Measurements from ENCODE around the gene EXD3.

Gene EXD3

DNA sequence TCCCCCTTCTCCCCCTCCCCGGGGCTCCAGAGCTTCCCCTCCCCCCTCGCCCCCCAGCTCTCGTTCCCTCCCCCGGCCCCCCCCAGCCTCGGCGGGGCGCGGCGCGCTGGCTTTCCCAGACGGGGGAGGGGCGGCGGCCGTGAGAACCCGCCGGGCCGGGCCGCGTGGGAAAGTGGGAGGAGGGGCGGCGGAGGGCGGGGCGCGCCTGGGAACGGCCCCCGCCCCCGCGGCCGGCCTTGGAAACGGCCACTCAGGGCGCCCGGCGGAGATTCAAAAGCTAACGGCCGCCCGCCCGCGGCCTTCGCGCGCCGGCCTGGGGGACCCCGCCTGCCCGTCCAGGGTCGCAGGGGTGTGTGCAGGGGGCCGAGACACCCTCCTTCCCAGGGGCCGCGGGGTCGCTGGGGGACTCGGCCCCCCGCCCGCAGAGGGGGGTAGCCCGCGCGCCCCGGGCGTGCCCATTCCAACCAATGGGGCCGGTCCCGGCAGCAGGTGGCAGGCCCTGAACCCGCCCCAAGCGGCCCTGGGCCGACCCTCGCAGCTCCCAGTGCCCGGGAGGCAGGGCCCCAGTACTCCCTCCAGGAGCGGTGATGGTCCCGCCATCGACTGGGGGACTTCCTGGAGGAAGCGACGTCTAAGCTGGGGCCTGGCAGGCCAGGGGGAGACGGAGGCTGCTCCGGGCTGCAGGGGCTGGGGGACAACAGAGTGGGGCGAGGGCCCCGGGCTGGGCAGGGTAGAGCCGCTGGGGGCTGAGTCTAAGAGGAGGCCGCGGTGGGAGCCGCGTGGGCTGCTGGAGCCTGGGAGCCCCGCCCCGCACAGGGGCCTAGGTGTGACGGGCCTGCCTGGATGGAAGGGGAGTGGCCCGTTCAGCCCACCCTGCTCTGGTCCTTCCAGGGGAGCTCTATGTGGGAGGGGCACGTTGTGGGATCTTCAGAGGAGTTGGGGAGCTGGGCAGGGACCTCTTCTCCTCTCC is 106.7 kb downstream of the EXD3 start:
- in situ Hi-C loops (cut with MboI; ENCODE audit: low pct_unique_long_range_greater_than_20kb, low sequenced_read_pairs), result no loop called here
- no peak for DNase-seq

- DNase-seq, result no peak
- in situ Hi-C loops (cut with MboI; ENCODE audit: low pct_unique_long_range_greater_than_20kb, low sequenced_read_pairs), result no loop called here
Measured at GRCh38 chr9:137315581-137316011, 107.4 kb downstream of the EXD3 start.

- in situ Hi-C loops (cut with MboI; ENCODE audit: low pct_unique_long_range_greater_than_20kb, low sequenced_read_pairs), result no loop called here
- no peak for DNase-seq
Measured at GRCh38 chr9:137314561-137315560, 108.1 kb downstream of the EXD3 start.

DNA sequence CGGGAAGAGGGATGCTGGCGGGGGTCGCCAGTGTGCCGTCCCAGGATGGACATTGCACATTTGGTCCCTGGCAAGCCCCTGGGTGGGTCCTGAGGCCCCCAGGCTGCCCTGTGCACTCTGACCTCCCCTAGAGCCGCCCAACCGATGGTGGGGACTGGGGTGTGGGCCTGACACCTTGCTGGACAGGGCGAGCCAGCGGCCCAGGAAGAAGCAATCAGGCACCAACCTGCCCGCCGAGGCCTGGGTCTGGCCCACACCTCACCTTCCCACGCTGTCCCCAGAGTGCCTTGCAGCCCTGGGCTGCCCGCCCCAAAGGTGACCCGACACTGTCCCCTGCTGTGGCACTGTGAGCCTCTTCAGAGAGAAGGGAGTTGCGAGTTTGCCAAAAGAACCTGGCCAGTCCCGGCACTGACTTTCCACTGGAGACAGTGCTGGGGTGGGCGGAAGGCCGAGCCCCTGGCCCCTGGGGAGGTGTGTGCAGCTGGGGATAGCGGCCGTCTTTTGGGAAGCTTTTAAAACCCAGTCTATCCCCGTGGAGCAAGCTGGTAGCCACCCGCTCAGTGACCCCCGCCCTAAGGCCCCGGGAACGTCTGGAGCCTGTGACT is 108.9 kb downstream of the EXD3 start:
- in situ Hi-C loops (cut with MboI; ENCODE audit: low pct_unique_long_range_greater_than_20kb, low sequenced_read_pairs), result no loop called here
- no peak for DNase-seq

GRCh38 chr9:137313326-137313936 is 109.5 kb downstream of the EXD3 start:
- in situ Hi-C loops (cut with MboI; ENCODE audit: low pct_unique_long_range_greater_than_20kb, low sequenced_read_pairs), result no loop called here
- DNase-seq, result no peak

DNA sequence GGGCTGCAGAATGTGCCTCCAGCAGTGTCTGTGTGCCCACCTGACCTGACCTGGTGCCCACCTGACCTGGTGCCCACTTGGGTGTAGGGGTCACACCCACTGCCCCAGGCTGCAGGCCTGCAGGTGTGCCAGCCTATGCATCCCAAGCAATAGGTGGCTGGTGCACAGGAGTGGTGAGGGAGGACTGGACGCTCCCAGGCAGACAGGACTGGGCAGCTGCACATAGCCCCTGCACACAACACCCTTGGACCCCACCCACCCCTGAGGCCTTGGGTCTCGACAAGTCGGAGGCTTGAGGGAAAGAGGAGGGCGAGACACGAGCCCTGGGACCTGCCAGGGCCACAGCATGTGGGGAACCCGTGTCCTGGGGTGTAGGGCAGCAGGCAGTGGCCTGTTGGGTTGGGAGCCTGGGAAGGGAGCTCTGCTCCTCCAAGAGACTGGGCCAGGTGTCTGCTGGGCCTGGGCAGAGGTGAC is 110.1 kb downstream of the EXD3 start:
- no peak for DNase-seq
- in situ Hi-C loops (cut with MboI; ENCODE audit: low pct_unique_long_range_greater_than_20kb, low sequenced_read_pairs), result no loop called here

- no peak for DNase-seq
- in situ Hi-C loops (cut with MboI; ENCODE audit: low pct_unique_long_range_greater_than_20kb, low sequenced_read_pairs), result no loop called here
Measured at GRCh38 chr9:137311986-137312851, 110.7 kb downstream of the EXD3 start.

- in situ Hi-C loops (cut with MboI; ENCODE audit: low pct_unique_long_range_greater_than_20kb, low sequenced_read_pairs), result no loop called here
- no peak for DNase-seq
Measured at GRCh38 chr9:137311171-137311985, 111.6 kb downstream of the EXD3 start.

DNA sequence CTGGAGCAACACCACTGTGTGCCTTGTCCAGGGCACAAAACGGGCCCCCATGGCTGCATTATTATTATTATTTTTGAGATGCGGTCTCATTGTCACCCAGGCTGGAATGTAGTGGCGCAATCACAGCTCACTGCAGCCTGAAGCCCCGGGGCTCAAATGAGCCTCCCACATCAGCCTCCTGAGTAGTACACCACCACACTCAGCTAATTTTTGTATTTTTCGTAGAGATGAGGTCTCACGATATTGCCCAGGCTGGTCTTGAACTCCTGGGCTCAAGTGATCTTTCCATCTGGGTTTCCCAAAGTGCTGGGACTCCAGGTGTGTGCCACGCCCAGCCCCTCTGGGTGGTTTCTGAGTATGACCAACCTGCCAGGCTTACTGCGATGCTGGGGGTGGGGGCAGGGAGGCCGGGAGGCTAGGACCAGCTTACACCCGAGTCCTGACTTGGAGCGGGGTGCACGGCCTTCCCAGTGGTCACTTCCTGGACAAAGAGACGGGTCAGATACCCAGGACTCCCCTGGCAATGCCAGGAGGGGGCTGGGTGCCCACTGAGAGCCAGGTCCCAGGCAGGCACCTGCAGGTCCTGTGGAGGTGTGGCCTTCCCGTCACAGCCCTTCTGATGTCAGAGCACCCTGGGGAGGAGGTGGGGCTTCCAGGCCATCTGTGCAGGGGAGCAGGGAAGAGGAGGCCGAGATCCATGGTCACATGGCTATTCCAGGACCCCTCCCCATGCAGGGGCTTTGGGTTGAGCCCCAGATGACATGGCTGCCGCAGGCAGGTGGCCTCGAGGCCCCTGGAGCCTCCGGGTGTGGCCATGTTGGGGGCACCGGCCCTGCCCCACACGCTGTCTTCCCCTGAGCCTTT is 112.5 kb downstream of the EXD3 start:
- DNase-seq, result no peak
- in situ Hi-C loops (cut with MboI; ENCODE audit: low pct_unique_long_range_greater_than_20kb, low sequenced_read_pairs), result no loop called here

DNA sequence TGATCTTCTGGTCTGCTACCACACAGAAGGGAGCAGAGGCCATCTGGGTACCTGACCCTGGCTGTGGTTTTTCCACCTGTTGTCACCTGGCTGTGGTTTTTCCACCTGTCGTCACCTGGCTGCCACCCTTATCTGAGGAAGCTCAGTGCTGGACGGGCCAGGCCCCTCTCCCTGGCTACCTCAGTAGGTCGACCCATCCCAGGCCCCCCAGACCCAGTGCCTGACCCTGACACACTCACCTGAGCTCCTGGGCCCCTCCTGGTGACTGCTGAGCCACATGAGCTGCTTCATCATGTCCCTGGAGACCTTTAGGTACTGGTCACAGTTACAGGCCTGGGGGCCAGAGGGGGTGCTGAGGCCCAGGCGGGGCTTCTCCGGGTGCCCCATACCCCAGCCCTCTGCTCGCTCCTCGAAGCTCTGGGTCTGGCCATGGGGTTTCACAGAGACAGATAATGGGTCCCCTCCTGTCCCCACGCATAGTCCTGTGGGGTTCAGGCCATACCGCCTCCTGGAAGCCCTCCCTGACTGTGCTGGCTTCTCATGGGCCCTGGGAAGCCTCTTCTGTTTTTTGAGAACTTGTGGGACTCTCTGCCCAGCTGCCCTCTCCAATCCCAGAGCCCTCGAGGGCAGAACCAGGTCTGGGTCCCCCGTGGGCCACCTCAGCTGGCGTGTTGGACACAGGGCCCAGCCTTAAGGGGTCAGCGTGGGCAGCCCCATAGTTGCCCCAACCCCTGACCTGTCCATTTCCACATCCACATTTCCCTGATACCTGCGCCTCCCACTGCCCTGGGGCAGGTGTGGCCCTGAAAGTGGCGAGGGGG is 113.4 kb downstream of the EXD3 start:
- no peak for DNase-seq
- in situ Hi-C loops (cut with MboI; ENCODE audit: low pct_unique_long_range_greater_than_20kb, low sequenced_read_pairs), result no loop called here

DNA sequence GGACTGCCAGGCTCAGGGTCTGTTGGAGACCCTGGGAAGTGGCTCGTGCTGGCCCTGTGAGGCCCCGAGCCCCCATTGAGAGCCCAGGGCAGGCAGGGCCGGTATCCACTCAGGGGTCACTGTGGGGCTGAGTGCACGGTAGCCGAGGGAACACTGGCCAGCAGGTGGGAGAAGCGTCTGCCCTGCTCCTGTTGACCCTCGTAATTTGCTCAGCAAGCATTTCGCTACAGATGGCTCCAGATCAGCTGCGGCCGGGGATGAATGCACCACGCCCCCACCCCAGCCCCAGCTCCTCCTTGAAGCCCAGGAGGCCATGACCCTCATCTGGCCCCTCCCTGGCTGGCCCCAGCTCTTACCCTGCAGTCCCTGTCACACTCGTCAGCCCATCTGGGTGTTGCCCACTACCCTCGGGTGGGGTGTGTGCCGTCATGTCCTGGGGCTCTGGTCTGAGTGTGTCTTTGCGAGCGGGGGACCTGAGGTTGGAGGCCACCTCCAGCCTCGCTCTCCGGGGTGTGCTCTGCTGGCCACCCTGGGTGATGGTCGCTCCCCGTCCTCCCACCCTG is 114.8 kb downstream of the EXD3 start:
- DNase-seq, result no peak
- in situ Hi-C loops (cut with MboI; ENCODE audit: low pct_unique_long_range_greater_than_20kb, low sequenced_read_pairs), result no loop called here

DNA sequence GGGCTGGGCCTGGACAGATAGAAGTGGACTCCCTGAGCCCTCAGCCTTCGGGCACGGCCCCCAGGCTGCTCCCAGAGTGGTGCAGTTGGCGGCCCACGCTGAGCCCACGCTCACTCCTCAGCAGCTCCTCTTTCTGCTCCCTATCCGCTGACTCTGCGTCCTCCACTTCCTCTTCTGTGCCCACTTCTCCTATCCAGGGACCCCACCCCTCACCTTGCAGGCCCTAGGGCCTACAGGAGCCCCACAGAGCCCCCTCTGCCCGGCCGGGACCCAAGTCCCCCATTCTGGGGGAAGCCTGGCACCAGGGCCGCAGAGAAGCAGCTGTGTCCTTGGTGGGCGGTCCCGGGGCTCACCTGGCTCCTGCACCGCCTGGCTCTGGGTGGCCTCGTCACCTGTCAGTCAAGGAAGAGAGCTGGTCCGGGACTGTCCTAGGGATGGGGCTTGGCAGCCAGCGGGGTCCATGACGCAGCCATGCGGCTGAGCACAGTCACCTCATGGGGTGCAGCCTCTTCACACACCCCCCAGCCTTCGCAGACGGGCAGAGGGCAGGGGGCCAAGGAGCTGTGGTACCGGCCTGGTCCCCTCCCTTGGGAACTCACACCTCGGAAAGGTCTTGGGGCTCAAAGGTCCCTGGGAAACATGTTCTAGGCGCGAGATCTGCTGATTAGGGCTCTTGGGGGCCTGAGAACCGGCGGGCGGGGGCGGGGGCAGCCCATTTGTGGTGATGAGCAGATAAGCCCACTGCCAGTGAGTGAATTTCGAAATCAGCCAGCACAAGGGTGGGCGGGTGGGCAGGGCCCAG is 115.5 kb downstream of the EXD3 start:
- in situ Hi-C loops (cut with MboI; ENCODE audit: low pct_unique_long_range_greater_than_20kb, low sequenced_read_pairs), result no loop called here
- peak; percentile 61 for DNase-seq

- in situ Hi-C loops (cut with MboI; ENCODE audit: low pct_unique_long_range_greater_than_20kb, low sequenced_read_pairs), result no loop called here
Measured at GRCh38 chr9:137306850-137307254, 116.1 kb downstream of the EXD3 start.

GRCh38 chr9:137306066-137306849 is 116.7 kb downstream of the EXD3 start:
- DNase-seq, result no peak
- in situ Hi-C loops (cut with MboI; ENCODE audit: low pct_unique_long_range_greater_than_20kb, low sequenced_read_pairs), result no loop called here

More at GRCh38 chr9:137306850-137307254, 116.1 kb downstream of the EXD3 start:
- DNase-seq, result no peak
